GM21526 (cell line): ENCODE data around the gene FIBIN.

Experiments
- ATAC-seq: cut with Tn5 transposase; IDR thresholded peaks from one replicate; pipeline ENCODE4 v1.9.1; 2021; ENCODE audit warnings: moderate library complexity; ENCODE audit not compliant: unreplicated experiment, low FRiP score

Gene FIBIN

DNA sequence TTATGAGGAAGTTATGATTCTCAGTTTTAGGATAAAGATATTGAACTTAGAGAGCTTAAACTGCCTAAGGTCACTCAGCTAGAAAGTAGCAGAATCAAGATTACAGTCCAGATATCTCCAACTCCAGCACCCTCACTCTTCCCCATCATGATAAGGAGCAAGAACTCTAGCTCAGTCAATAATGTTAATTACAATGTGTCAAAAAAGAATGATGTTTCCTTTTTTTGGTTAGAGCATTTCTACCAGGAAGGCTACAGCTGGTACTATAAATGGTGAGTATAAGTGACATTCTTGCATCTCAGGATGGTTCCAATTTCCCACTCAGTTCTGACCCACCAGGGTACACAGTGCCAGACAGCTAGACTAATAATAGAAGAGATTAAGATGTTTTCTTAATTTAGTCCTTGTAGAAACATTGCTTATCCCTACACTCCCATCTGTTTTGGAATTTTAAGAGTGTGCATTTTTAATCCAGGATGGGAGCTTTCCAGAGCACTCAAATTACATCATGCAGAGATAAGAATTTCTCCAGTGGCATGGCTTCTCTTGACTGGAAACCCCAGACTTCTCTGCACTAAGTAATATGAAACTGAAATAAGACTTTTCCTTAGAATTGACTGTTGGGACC lies 25.1 kb downstream of the FIBIN start:
- ATAC-seq = no peak

- ATAC-seq = no peak
Observed at GRCh38 chr11:27020751-27021150, 26.8 kb downstream of the FIBIN start.

DNA sequence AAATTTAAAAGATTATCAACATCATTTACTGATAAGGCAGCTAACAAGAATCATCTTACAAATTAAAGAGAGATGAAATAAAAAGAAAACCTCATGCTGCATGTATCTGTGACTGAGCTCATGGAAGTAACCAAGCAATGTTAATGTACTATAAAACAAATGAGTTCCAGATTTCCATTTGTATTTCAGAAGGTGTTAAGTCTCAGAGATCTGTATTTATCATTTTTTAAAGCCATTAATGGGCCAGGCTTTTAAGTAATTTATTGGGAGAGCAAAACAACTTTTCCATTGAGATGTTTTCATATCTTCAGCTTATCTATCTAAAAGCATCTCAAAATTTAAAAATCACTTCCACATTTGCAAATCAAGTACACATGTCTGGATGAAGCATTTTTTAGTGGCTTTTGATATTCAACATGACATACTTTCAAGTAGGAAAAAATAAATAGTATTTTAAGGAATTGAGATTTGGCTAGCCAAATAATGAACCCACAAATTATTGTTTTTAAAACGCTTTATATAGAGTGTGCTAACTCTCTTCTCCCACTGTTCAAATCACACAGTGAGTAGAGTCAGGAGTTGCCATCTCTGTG lies 28.8 kb downstream of the FIBIN start:
- no peak for ATAC-seq

DNA sequence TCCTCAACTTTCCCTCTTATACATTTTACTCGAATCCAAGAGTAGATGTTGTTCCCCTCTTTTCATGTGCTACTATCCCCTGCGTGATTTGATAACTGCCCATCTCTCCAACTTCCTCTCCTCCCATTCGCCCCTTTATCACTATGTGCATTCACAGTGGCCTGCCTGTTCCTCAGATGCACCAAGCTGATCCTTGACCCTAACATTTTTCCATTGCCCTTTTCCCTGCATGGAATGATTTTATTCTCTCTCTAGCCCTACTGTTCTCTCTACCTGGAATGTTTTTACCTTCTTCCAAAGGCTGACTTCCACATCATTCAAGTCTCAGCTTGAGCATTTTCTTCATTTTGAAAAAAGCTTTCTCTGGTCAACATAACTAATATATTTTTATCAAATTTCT lies 31.0 kb downstream of the FIBIN start:
- no peak for ATAC-seq

DNA sequence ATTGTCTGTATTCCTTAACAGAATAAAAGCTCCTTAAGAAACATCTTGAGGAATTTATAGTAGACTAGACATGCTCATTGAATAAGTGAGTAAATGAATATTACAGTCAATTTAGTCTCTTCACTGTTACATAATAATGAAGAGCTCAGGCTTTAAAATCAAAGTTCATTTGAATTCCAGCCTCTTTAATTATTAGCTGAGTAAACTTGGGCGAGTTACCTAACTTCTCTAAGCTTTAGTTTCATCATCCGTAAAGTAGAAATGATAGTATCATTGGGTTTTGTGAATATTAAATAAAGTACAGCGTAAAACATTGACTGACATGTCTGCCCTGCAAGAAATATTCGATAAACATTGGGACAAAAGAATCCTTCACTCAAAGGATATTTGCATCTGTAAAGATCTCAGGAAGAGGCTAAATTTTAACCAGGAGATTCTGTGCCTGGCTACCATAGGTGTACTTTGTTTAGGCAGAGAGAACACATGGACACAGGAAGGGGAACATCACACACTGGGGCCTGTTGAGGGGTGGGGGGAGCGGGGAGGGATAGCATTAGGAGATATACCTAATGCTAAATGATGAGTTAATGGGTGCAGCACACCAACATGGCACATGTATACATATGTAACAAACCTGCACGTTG lies 31.5 kb downstream of the FIBIN start:
- no peak for ATAC-seq

- ATAC-seq = no peak
Observed at GRCh38 chr11:27025957-27026733, 32.2 kb downstream of the FIBIN start.

- ATAC-seq = no peak
Observed at GRCh38 chr11:27028561-27028965, 34.7 kb downstream of the FIBIN start.

DNA sequence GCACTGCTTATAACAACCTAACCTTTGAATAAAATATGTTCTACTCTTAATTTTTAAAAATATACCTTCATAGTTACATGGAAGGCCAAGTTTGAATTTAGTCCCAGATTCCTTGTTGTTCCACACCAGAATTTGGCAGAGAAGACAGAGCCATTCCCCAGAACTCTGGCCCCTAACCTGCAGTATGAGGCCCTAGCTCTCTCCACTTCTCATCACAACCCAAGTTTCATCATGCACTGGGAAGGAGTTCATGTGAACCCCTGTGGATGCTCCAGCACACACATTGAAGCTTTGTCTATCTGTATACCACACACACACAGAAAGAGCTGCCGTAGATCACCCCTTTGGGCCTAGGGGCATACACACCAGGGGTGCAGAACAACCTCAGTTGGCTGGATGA lies 36.1 kb downstream of the FIBIN start:
- ATAC-seq = no peak

DNA sequence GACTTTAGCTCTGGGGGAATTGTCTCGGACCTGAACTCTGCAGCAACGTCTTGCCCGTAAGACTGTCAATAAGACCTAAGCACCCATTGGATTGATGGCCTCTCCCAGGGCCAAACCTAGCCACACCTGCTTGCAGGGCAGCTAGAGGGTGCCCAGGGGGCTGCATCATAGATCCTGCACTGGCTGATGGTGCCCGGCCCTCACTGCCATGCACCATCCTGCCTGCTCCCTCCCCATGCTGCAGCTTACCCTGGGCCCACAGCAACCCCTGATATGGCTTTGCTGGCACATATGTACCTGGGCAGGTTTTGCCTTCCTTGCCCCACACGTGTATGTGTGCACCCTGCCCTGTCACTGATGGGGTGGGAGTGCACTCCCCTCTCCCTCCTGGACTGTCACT lies 37.8 kb downstream of the FIBIN start:
- ATAC-seq = no peak

- no peak for ATAC-seq
Observed at GRCh38 chr11:27039873-27040272, 46.0 kb downstream of the FIBIN start.

- no peak for ATAC-seq
Observed at GRCh38 chr11:27040302-27041115, 46.6 kb downstream of the FIBIN start, which contains the start of gene BBOX1. Gene BBOX1 (plus strand): TSS chr11:27040815. CDS start chr11:27055431, 14,616 bp downstream.

- ATAC-seq = no peak
Observed at GRCh38 chr11:27041141-27041899, 47.4 kb downstream of the FIBIN start.
